Left lung (tissue), 10 donors: ENCODE data around the gene YIPF1. TPM values are rescaled to one million over a fixed set of nuclear protein-coding genes. Genes with fewer than 3 reads are reported as not detected.

Experiments
- ATAC-seq: fragments of 200-7000 bp; cut with Tn5 transposase; one replicate; pipeline ENCODE4 v1.9.1; 2020; ENCODE audit warnings: moderate library complexity
- DNase-seq, 4 donors: peaks; one replicate each; pipeline ENCODE4 v3.0.0-alpha.2; 2013 to 2020
- H3K27ac ChIP-seq, 2 donors: fragments of 200-600 bp; sonication (generic) in 1 of 2; one replicate each; pipeline versions ENCODE4 v1.5.0 to v1.8.0; 2020 to 2021
- H3K27me3 ChIP-seq, 2 donors: fragments of 200-600 bp; sonication (generic) in 1 of 2; one replicate each; pipeline versions ENCODE4 v1.5.0 to v1.8.0; 2020 to 2021
- H3K36me3 ChIP-seq, 2 donors: fragments of 200-600 bp; sonication (generic) in 1 of 2; one replicate each; pipeline versions ENCODE4 v1.5.0 to v1.8.0; 2020 to 2021
- H3K4me1 ChIP-seq, 2 donors: fragments of 200-600 bp; one replicate each; pipeline ENCODE4 v1.8.0; 2021
- H3K4me3 ChIP-seq, 2 donors: fragments of 200-600 bp; sonication (generic) in 1 of 2; one replicate each; pipeline versions ENCODE4 v1.5.0 to v1.8.0; 2020 to 2021; ENCODE audit warnings: mild to moderate bottlenecking in 1 of 2
- H3K9me3 ChIP-seq, 2 donors: fragments of 200-600 bp; sonication (generic) in 1 of 2; one replicate each; pipeline versions ENCODE4 v1.5.0 to v1.8.0; 2020 to 2021
- CTCF ChIP-seq, 2 donors: fragments of 200-600 bp; sonication (generic) in 1 of 2; IDR thresholded peaks; one replicate each; pipeline versions ENCODE4 v1.5.0 to v1.8.0; 2021; ENCODE audit warnings: antibody characterized with exemption in 2 of 2
- intact Hi-C, 2 donors: fragments of 100-400 bp; cut with DNase I; formaldehyde crosslinking; loops; one replicate each; pipeline versions ENCODE4 v1.11.2 to v1.14.2; 2022
- polyA plus RNA-seq, 6 donors: library from polyadenylated mRNA; unstranded; fragments of 120-200 nt; gene quantifications; one replicate each; pipeline ENCODE4 v1.2.1, GENCODE V29; 2013; ENCODE audit not compliant: insufficient read length in 6 of 6
- total RNA-seq, 2 donors: library from RNA; stranded (reverse); fragmentation: NEBNext Ultra II Directional; extraction: Animal tissue kit (Norgen Biotek cat#: 25700); gene quantifications; one replicate each; pipeline ENCODE4 v1.2.1, GENCODE V29; 2021
- donor health status: DM: no; HTN: yes; CAD: no.
- donor health status: DM: no; HTN: no; CAD: no.

YIPF1 gene
- total and polyA plus RNA-seq, 8 donors = 24.2 to 28.7 (median 27.0) TPM

- no peaks in the 10 kb centered on the region for H3K4me1 ChIP-seq
- H3K36me3 ChIP-seq = peaks cover 0 to 59% of the 10 kb centered on the region in 2 donors
- TF ChIP-seq CTCF (IDR thresholded peaks at IDR 0.05) = no peak
- intact Hi-C loops = no loop called here
- ATAC-seq = no peak
- no peak overlapping the region for H3K4me3 ChIP-seq
- no peaks in the 10 kb centered on the region for H3K27me3 ChIP-seq
- no peak overlapping the region for H3K27ac ChIP-seq
- no peaks in the 10 kb centered on the region for H3K9me3 ChIP-seq
- DNase-seq = no peak
These were observed 81.7 kb downstream of the YIPF1 start for GRCh38 chr1:53807916-53808315.

GRCh38 chr1:53804791-53805505, 84.6 kb downstream of the YIPF1 start:
- Histone ChIP-seq H3K27ac (no peak overlapping the region), H3K27me3 (no peaks in the 10 kb centered on the region), H3K4me3 (no peak overlapping the region), H3K4me1 (no peaks in the 10 kb centered on the region), H3K36me3 (peaks cover 0 to 74% of the 10 kb centered on the region in 2 donors), H3K9me3 (no peaks in the 10 kb centered on the region)
- ATAC-seq (no peak), DNase-seq (no peak)
- TF ChIP-seq CTCF (IDR thresholded peaks at IDR 0.05) = no peak
- intact Hi-C loops = no loop called here

- H3K9me3 ChIP-seq = no peaks in the 10 kb centered on the region
- no peak overlapping the region for H3K4me3 ChIP-seq
- no peaks in the 10 kb centered on the region for H3K4me1 ChIP-seq
- intact Hi-C loops = no loop called here
- TF ChIP-seq CTCF (IDR thresholded peaks at IDR 0.05) = no peak
- no peak for ATAC-seq
- H3K27me3 ChIP-seq = no peaks in the 10 kb centered on the region
- no peak overlapping the region for H3K27ac ChIP-seq
- DNase-seq = no peak
- H3K36me3 ChIP-seq = peaks cover 0 to 80% of the 10 kb centered on the region in 2 donors
These were observed 85.4 kb downstream of the YIPF1 start for GRCh38 chr1:53804181-53804580.

Other genes with a start within 250 kb of the YIPF1 start
- not detected for gene GLIS1, start 150.6 kb downstream of the YIPF1 start, total RNA-seq
- gene GLIS1, start 150.6 kb downstream of the YIPF1 start, polyA plus RNA-seq = under 1 TPM in 4 of 6 donors, not detected in 2; 0.06 to 0.16 (median 0.12) TPM
- 10 to 100 TPM in 1 of 2 donors, 1 to 10 TPM in 1; 9.1 to 15.6 TPM for gene NDC1, start 51.5 kb downstream of the YIPF1 start, total RNA-seq
- 10 to 100 TPM; 19.9 to 27.4 (median 21.2) TPM for gene NDC1, start 51.5 kb downstream of the YIPF1 start, polyA plus RNA-seq
- 1 to 10 TPM in 1 of 2 donors, not detected in 1; 1.2 TPM for gene DIO1, start 4.4 kb upstream of the YIPF1 start, total RNA-seq
- gene DIO1, start 4.4 kb upstream of the YIPF1 start, polyA plus RNA-seq = 1 to 10 TPM in 1 of 6 donors, under 1 TPM in 5; 0.51 to 1.2 (median 0.79) TPM
- gene IFT25, start 55.9 kb upstream of the YIPF1 start, total RNA-seq = 10 to 100 TPM; 22.3 to 26.1 TPM
- 10 to 100 TPM; 50.4 to 65.4 (median 52.5) TPM for gene IFT25, start 55.9 kb upstream of the YIPF1 start, polyA plus RNA-seq
- 10 to 100 TPM; 18.0 to 21.9 TPM for gene LRRC42, start 56.6 kb upstream of the YIPF1 start, total RNA-seq
- 10 to 100 TPM; 33.9 to 43.2 (median 36.0) TPM for gene LRRC42, start 56.6 kb upstream of the YIPF1 start, polyA plus RNA-seq
- gene LDLRAD1, start 128.4 kb upstream of the YIPF1 start, total RNA-seq = 1 to 10 TPM in 1 of 2 donors, not detected in 1; 6.5 TPM
- 1 to 10 TPM in 5 of 6 donors, under 1 TPM in 1; 0.68 to 6.9 (median 3.2) TPM for gene LDLRAD1, start 128.4 kb upstream of the YIPF1 start, polyA plus RNA-seq
- gene TMEM59, start 163.4 kb upstream of the YIPF1 start, total RNA-seq = 100 to 1,000 TPM; 354 to 468 TPM
- 100 to 1,000 TPM; 235 to 349 (median 309) TPM for gene TMEM59, start 163.4 kb upstream of the YIPF1 start, polyA plus RNA-seq
- gene TCEANC2, start 163.8 kb upstream of the YIPF1 start, total RNA-seq = 1 to 10 TPM; 5.2 to 5.8 TPM
- gene TCEANC2, start 163.8 kb upstream of the YIPF1 start, polyA plus RNA-seq = 10 to 100 TPM in 5 of 6 donors, 1 to 10 TPM in 1; 8.9 to 13.3 (median 10.5) TPM